ENCODE data around the gene TBC1D26. TPM values are rescaled to one million over a fixed set of nuclear protein-coding genes. Genes with fewer than 3 reads are reported as not detected.
"Not testable (repeated sequence)": the region's sequence is repeated elsewhere in the genome, so short reads cannot be mapped to it uniquely, and the experiment has no call there.

TBC1D26 gene
- not detected in 2 replicates for total RNA-seq (2014; rRNA removed; shearing (Covaris generic))

DNA sequence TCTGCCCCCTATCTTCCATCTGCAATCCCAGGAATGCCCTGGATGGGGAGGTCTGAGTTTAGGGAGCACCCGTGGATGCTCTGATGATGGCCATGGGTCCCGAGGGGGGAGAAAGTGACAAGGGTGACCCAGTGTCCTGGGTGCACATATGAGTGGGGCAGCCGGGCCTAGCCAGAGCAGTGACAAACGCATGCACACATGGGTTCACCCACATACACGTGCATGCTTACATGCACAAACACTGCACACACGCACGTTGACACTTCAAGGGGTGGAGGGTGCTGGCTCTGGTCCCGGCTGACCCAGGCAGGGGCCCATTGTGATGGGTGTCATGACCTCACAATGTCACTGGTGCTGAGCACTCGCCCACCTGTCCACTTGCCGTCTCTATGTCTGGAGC lies at the start of gene TBC1D26:
TSS of gene TBC1D26 (plus strand) at position 384 of the 400 bp plus-strand sequence. CDS start 3,066 bp downstream, outside the sequence.
- not testable (repeated sequence) for DNase-seq (ENCODE audit: low spot score)

DNA sequence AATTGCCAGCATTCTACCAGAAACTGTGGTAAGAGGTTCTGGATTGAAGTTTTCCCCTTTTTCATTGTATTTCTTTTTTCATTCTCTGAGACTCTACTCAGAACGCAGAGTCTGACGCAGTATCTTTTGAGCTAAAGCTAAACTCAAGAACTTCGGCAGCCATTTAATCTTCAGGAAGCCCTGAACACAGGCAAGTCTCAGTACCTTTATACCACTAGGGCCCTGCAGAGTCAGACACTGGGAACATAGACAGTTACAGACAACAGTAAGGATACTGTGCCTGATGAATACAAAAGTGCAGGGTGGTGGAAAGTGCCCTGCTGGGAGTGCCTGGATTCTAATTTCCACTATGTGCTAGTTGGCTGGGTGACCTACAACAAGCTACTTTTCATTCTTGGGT lies 48.9 kb upstream of the TBC1D26 start:
- DNase-seq (ENCODE audit: low spot score), result not testable (repeated sequence)

DNA sequence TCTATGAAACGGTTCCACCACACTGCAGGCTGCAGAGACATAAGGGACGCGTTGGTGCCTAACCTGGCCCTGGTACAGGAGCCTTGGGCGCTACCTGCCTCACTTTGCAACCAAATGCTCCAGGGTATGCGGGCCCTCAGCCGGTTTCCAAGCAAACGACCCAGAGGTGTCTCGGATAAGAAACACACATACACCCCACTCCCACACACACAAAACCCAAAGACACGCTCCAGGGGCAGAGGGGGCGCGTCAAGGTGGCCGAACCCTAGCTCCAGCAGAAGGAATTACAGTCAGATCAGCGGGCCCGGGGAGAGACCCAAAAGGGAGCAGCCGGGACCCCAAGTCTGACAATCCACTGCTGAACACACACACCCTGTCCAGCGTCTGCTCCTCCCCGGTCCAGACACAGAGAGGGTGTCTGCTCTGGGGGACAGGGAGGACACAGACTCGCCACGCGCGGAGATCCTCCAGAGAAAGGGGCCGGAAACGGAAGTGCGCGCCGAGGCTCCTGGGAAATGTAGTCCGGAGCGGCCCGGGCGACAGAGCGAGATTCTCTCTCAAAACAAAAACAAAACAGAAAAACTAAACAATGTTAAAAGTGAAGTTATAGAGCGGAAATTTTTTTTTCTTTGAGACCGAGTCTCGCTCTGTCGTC lies 48.1 kb upstream of the TBC1D26 start, which contains the start of gene TRIM16:
TSS of gene TRIM16 (minus strand) at position 488 of the 655 bp plus-strand sequence. CDS start 32,702 bp downstream, outside the sequence.
- DNase-seq (ENCODE audit: low spot score), result peak; percentile 43

DNA sequence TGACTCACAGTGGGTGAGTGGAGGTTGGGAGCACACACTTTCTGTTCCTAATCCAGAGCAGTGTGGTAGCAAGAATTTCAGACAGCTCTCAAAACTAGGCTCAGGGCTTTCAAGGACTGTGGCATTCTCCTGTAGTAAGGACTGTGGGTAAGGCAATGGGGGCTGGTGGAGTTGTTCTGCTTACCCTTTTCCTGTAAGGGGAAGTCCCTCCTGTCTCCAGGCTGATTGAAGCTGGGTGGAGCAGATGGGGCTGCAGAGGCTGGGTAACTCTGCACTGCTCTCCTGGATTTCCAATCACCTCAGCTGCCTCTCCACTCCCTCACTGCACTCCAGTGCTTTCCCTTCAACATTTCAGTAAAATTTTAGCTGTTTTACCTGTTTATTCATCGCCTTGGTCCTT lies 44.6 kb upstream of the TBC1D26 start:
- not testable (repeated sequence) for DNase-seq (ENCODE audit: low spot score)

DNA sequence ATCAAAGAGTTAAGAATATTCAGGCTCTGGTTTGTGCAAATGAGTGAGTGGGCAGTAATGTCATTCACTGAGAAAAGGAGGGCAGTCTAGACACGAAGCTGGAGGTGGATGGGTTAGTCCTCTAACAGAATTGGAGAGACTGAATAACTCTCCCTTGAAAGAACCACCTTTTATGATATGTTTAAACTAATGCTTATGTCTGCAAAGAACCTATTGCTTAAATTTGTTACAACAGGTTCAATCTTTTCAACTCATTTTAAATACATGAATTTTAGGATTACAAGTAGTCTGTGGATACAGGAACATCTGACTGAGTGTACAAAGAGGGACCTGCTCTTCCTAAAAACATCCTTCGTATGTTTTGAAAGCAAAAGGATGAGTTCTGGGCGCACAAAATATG lies 33.1 kb upstream of the TBC1D26 start:
- not testable (repeated sequence) for DNase-seq (ENCODE audit: low spot score)

DNA sequence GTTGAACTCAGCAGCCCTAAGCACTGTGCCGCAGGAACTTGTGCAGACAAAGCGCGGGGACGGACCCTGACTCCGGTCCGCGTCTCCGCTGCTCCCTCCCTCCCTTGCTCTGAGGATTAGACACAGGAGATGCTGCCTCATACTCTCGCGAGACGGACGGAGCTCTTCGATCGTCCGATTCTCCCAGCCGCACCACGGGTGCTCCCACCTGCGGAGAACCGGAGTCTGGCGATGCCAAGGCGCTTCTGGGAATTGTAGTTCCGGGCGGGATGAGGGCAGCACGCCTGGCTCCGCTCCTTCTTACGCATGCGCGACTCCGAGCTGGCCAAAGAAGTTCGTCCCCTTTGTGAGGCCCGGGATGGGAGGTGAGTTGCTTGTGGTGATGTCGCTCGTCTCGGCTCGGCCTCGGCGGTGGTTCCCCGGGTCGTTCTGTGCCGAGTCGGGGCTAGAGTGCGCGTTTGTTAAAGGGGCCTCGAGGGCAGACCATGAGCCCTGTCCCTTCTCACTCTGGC lies 32.6 kb upstream of the TBC1D26 start, which contains the start of gene ZNF286A:
TSS of gene ZNF286A (plus strand) at position 340 of the 512 bp plus-strand sequence. CDS start 578 bp downstream, outside the sequence.
- peak; percentile 92 for DNase-seq (ENCODE audit: low spot score)

DNA sequence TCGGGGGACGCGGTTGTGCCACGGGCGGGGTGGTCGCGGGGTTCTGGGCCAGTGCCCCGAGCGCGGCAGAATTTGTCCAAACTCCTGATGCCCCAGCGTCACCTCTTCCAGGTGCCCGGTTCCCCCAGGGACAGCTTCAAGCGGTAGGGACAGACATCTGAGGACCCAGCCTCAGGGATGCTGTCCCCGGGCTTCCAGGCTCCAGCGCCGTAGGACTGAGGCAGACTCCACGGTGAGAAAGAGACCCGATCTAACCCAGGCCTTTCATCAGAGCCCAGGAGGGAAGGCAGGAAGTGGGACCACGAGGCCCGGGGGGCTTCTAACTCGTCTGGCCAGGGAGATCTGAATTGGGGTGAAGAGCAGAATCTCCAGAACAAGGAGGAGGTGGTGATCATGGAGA lies 32.1 kb upstream of the TBC1D26 start:
- not testable (repeated sequence) for DNase-seq (ENCODE audit: low spot score)

DNA sequence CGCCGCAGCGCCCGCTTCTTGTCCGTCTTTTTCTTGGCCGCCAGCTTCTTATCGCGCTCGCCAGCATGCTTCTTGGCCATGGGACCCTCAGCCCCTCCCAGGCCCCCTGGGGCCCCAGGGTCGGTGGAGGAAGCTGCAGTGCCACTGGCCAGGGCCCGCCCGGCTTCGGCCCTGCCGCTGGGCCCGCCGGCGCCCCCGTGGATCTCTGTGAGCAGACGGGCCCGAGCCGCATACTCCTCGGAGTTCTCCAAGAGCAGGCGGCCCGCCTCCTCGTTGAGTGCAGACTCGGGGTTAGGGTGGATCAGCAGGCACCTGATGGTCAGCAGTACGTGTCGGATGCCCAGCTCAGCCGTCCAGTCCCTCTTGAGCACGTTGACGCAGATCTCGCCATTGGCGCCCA lies 27.8 kb upstream of the TBC1D26 start:
- not testable (repeated sequence) for DNase-seq (ENCODE audit: low spot score)

DNA sequence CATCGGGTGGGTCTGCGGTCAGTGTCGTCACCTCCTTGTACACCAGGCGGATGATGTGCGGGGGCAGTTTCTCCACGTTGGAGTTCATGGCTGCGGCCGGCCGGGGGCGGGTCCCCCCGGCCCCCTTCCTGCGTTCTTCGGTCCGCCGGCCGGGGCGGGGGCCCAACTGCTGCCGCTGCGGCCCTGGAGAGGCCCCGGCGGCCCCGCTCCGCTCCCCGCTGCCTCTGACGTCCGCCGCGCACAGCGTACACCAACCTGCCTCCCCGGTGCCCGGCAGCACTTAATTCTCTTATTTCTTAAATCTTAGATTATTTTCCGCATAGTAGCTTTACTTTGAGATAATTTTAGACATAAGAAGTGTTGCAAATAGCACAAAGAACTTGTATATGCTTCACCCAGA lies 27.3 kb upstream of the TBC1D26 start:
- DNase-seq (ENCODE audit: low spot score), result not testable (repeated sequence)

DNA sequence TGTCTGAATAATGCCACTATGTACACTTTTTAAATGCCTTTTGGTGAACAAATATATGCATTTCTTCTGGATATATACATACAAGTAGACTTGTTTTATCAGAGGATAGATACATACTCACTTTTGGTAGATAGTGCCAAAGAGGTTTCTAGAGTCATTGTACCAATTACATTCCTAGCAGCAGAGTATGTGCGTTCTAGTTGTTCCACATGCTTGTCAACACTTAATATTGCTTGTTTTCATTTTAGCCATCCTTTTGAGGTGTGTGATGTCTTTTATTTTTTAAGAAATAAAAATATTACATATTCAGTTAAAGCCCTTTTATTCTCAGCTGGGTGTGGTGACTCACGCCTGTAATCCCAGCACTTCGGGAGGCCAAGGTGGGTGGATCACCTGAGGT lies 23.2 kb upstream of the TBC1D26 start:
- DNase-seq (ENCODE audit: low spot score), result not testable (repeated sequence)

DNA sequence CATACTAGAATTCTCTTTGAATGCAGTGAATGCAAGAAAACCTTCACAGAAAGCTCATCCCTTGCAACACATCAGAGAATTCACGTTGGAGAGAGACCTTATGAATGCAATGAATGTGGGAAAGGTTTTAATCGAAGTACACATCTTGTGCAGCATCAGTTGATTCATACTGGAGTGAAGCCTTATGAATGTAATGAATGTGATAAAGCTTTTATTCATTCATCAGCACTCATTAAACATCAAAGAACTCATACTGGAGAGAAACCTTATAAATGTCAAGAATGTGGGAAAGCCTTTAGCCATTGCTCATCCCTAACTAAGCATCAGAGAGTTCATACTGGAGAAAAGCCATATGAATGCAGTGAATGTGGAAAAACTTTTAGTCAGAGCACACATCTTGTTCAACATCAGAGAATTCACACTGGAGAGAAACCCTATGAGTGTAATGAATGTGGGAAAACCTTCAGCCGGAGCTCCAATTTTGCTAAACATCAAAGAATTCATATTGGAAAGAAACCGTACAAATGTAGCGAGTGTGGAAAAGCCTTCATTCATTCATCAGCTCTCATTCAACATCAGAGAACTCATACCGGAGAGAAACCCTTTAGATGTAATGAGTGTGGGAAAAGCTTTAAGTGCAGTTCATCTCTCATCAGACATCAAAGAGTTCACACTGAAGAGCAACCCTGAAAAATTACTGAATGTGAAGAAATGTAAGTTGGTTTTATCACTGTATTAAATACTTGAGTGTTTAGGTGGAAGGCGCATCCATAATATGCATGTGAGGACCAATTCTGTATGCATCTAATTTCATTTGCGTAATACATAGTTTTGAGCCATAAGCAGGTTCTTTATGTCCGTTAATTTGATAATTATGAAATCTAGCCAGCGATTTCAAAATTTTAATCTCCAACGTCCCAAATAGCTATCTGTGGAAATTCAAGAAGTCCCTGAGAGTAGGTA lies 15.2 kb upstream of the TBC1D26 start:
- DNase-seq (ENCODE audit: low spot score), result not testable (repeated sequence)

DNA sequence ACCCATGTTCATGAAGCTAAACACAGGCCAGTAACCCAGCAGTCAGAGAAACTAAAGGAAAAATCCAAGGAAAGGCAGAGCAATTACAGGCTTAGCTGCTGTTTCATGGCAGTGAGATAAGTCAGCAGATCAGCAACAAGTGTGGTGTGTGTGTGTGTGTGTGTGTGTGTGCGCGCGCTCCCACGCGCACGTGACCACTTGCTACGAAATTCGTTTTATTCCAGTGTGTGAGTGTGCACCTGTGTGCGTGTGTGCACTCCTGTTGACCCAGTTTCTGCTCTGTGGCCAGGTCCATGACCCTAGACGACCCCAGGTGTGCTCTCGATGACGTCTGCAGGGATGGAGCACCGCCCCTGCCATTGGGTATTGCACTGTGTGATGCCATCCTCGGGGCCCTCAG lies 1.5 kb upstream of the TBC1D26 start:
- DNase-seq (ENCODE audit: low spot score), result not testable (repeated sequence)

DNA sequence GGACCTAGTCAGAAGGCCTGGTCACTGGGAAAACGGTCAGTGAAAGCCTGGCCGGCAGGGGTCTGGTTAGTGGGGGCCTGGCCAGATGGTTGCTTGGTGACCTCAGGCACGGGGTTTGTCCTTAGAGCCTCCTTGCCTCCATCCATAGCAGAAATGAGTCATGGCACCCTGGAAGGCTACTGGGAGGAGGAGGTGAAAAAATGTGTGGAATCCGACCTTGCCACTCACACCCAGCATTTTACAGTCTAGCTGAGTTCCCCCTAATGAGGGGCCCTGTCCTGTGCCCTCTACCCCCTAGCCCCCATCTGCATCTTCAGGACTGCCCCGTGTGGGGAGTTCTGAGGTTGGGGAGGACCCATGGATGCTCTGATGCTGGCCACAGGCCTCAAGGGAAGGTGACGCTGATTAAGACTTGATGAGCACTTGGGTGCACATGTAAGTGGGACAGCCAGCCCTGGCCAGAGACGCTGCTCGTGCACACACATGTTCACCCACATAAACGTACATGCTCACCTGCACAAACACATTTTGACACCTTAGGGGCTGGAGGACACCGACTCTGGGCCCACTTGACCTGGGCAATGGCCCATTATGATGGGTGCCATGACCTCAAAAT lies 1.2 kb downstream of the TBC1D26 start:
- DNase-seq (ENCODE audit: low spot score), result not testable (repeated sequence)

DNA sequence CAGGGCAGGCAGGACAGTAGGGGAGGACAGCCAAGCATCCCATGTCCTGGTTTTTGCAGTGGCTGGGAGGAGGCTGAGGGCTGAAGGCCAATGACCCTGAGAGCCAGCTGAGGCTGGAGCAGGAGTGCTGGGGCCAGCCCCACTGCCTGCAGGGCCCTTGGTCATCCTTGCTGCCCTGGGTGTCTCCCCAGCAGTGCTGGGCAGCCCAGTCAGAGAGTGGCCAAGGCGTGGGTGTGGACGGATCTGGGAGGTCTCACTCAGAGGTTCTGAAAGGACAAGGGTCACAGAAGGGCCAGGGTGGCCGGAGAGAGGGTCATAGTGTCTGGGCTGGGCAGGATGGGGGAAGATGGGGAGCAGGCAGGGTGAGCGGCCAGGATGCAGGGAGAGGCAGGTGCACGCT lies 4.5 kb downstream of the TBC1D26 start:
- not testable (repeated sequence) for DNase-seq (ENCODE audit: low spot score)

DNA sequence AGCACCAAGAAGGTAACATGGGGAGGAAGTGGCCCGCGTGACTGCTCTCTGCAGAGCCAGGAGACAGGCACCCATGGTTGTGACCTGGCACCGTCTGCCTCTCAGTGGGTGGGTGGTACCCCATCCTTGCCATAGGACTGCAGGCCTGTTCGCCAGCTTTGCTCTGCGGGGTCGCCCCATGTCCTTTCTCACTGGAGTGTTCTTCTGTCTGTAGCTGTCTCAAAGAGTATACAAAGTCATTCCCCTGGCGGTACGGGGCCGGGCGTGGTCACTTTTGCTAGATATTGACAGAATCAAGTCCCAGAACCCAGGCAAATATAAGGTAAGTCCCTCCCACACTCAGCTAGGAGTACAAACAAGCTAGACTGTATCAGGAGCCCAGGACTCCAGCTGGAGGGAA lies 6.0 kb downstream of the TBC1D26 start:
- no peak for DNase-seq (ENCODE audit: low spot score)

DNA sequence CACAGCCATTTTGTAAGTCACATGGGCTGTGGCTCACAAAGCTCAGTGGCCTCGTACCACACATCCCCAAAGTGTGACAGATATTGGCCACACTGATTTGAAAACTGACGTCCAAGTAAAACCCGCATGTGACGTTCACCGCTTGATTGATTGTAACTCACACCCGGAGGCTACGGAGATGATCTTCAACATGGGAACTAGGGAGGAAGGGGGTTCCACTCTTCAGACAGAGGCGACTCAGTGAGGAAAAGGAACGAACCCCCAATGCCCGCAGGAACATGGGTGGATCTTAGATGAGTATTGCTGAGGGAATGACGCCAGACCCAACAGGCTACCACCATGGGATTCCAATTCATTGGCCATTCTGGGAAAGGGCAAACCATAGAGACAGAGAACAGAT lies 7.2 kb downstream of the TBC1D26 start:
- not testable (repeated sequence) for DNase-seq (ENCODE audit: low spot score)

DNA sequence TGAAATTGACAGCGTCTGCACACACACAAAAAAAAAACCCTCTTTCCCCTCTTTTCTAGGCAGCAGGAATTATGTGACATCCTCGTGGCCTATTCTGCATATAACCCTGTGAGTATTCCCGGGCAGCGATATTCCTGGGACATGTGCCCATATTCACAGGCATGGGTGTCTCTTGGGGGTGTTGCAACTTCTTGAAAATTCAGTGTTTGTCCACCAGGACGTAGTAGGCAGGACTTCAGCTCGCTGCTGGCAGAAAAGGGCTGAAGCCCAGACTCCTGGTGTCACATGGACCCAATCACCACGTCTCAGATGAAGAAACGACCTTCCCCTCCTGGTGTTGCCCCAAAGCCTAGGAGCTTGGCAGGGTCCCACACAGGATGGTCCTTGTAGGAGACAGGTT lies 8.0 kb downstream of the TBC1D26 start:
- not testable (repeated sequence) for DNase-seq (ENCODE audit: low spot score)

DNA sequence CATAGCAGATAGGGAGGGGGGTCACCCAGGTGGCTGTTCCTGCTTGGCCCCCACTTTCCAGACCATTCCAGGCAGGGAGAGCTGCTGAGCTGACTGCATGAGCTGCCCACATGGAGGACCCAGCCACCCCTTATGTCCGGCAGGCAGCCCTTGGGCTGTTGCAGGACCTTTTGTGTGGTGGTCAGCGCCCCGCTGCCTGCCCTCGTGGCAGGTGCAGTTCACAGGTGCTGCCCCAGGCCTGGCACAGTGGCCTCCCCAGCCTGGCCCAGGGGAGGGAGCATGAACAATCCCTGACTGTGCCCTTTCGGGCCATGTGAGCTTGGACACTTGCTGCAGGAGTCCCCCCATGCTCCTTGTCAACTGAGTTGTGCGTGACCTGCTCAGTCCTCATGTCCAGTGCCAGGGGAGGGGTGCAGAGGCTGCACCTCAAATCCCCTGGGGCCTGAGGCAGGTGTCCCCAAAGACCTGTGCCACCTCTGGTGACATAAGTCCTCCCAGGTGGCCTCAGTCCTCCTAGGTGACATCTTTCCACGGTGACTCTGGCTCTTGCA lies 8.6 kb downstream of the TBC1D26 start:
- no peak for DNase-seq (ENCODE audit: low spot score)

DNA sequence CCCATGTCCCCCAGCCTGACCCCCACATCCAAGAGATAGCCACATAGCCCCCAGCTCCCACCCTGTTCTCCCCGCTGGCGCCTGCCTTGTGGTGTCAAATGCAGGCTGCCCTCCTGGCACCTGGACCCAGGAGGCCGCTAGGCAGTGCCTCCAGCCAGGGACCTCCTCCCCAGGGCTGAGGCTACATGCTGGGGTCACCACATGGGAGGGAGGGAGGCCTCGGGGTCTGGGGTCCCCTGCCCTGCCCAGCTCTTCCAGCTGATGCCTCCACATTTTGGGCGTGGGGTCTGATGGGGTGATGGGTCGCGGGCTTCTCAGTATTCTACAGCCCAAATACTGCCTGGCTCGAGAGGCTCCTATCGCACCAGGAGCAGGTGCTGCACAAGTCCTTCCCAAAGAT lies 9.5 kb downstream of the TBC1D26 start:
- no peak for DNase-seq (ENCODE audit: low spot score)

DNA sequence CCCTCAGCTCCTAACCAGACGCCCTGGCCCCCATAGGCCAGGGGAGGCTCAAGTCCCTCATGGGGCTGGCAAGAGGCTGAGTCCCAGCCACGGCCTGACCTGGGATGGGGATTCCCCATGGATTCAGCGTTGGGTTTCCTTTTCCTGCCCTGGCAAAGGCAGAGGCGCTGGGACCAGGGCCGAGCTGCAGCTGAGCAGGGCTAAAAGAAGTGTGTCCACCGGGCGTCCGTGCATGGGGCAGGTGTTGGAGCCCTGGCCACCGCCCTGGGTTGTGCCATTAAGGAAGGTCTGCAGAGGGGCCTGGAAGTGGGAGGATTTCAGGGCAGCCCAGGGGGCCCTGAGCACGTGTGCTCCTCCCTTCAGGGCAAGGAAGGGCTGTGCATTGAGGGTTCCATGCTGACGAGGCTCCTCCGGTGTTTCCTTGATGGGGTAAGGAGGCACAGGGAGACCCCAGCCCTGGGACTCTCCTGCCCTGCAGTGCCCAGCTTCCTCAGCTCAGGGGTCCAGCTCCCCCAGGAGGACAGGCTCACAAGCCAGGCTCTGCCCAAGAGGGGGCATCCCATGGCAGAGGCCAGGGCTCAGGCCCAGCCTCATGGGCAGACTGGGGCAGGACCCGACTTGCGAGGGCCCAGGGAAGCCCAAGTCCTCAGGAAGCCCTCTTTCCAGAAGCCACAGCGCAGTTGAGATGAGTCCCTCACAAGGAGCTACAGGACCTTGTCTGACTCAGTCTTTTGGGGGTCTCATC lies 10.1 kb downstream of the TBC1D26 start:
- DNase-seq (ENCODE audit: low spot score), result no peak

Measured in HT-29 (cell line).